HEK293 (cell line): ENCODE measurements around the gene UROC1.

Experiments
- ZFP3 ChIP-seq: fragments of 450-650 bp; formaldehyde crosslinking; IDR thresholded peaks from 2 replicates; pipeline ENCODE4 v1.5.1; 2016; ENCODE audit warnings: low read depth, missing biosample characterization, missing genetic modification characterization
- ZNF37A ChIP-seq: fragments of 450-650 bp; IDR thresholded peaks from 2 replicates; pipeline ENCODE4 v1.5.1; 2018; ENCODE audit warnings: missing biosample characterization, missing genetic modification characterization
- ZNF530 ChIP-seq: fragments of 450-650 bp; formaldehyde crosslinking; IDR thresholded peaks from 2 replicates; pipeline ENCODE4 v1.5.1; 2016; ENCODE audit warnings: low read depth, missing biosample characterization, missing genetic modification characterization
- ZNF677 ChIP-seq: fragments of 450-650 bp; IDR thresholded peaks from 2 replicates; pipeline ENCODE4 v1.5.0; 2018; ENCODE audit warnings: missing biosample characterization, mild to moderate bottlenecking, missing genetic modification characterization, moderate library complexity
- TF ChIP-seq, protein P1 (sequence below): fragments of 450-650 bp; formaldehyde crosslinking; IDR thresholded peaks from 2 replicates; pipeline ENCODE4 v1.5.1; 2016; ENCODE audit warnings: missing biosample characterization, missing genetic modification characterization
- TF ChIP-seq, protein P2 (sequence below): fragments of 450-650 bp; formaldehyde crosslinking; optimal IDR thresholded peaks from 2 replicates; pipeline ENCODE3; 2016; ENCODE audit warnings: missing biosample characterization, mild to moderate bottlenecking, missing genetic modification characterization
- TF ChIP-seq, protein P3 (sequence below): fragments of 450-650 bp; formaldehyde crosslinking; IDR thresholded peaks from 2 replicates; pipeline ENCODE4 v1.5.1; 2016; ENCODE audit warnings: missing biosample characterization, missing genetic modification characterization
- TF ChIP-seq, protein P4 (sequence below): sonication (generic); formaldehyde crosslinking; IDR thresholded peaks from 2 replicates; pipeline ENCODE4 v1.8.1; 2022; ENCODE audit warnings: mild to moderate bottlenecking, moderate library complexity, missing genetic modification reagents

DNA sequence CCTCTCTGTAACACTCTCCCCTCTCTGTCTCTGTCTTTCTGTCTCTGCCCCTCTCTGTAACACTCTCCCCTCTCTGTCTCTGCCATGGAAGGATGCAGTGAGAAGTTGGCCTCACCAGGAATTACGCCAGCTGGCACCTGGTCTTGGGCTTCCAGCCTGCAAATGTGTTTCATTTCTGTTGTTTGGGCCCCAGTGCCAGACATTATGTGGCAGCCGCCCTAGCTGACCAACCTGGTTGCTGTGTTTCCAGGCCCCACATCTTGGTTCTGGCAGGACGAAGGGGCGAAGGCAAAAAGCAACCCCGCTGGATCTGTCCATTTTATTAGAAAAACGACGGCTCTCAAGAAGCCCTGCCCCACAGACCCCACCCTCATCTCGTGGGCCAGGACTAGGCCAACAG, 36.7 kb downstream of the UROC1 start:
- TF ChIP-seq, protein P1, sequence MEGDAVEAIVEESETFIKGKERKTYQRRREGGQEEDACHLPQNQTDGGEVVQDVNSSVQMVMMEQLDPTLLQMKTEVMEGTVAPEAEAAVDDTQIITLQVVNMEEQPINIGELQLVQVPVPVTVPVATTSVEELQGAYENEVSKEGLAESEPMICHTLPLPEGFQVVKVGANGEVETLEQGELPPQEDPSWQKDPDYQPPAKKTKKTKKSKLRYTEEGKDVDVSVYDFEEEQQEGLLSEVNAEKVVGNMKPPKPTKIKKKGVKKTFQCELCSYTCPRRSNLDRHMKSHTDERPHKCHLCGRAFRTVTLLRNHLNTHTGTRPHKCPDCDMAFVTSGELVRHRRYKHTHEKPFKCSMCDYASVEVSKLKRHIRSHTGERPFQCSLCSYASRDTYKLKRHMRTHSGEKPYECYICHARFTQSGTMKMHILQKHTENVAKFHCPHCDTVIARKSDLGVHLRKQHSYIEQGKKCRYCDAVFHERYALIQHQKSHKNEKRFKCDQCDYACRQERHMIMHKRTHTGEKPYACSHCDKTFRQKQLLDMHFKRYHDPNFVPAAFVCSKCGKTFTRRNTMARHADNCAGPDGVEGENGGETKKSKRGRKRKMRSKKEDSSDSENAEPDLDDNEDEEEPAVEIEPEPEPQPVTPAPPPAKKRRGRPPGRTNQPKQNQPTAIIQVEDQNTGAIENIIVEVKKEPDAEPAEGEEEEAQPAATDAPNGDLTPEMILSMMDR (tag by site-specific recombination) = no peak
- TF ChIP-seq, protein P2, sequence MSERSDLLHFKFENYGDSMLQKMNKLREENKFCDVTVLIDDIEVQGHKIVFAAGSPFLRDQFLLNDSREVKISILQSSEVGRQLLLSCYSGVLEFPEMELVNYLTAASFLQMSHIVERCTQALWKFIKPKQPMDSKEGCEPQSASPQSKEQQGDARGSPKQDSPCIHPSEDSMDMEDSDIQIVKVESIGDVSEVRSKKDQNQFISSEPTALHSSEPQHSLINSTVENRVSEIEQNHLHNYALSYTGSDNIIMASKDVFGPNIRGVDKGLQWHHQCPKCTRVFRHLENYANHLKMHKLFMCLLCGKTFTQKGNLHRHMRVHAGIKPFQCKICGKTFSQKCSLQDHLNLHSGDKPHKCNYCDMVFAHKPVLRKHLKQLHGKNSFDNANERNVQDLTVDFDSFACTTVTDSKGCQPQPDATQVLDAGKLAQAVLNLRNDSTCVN (tag by site-specific recombination) = no peak
- no peak for TF ChIP-seq ZNF677 (tag by site-specific recombination)
- no peak for TF ChIP-seq ZNF530 (tag by site-specific recombination)
- TF ChIP-seq ZNF37A = no peak
- TF ChIP-seq, protein P3, sequence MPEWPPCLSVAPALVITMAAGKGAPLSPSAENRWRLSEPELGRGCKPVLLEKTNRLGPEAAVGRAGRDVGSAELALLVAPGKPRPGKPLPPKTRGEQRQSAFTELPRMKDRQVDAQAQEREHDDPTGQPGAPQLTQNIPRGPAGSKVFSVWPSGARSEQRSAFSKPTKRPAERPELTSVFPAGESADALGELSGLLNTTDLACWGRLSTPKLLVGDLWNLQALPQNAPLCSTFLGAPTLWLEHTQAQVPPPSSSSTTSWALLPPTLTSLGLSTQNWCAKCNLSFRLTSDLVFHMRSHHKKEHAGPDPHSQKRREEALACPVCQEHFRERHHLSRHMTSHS (tag by site-specific recombination) = no peak
- no peak for TF ChIP-seq ZFP3 (tag by site-specific recombination)
- TF ChIP-seq, protein P4, sequence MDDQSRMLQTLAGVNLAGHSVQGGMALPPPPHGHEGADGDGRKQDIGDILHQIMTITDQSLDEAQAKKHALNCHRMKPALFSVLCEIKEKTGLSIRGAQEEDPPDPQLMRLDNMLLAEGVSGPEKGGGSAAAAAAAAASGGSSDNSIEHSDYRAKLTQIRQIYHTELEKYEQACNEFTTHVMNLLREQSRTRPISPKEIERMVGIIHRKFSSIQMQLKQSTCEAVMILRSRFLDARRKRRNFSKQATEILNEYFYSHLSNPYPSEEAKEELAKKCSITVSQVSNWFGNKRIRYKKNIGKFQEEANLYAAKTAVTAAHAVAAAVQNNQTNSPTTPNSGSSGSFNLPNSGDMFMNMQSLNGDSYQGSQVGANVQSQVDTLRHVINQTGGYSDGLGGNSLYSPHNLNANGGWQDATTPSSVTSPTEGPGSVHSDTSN = no peak
